HepG2 (cell line): ENCODE measurements around the gene GATAD2B. TPM values are rescaled to one million over a fixed set of nuclear protein-coding genes. Genes with fewer than 3 reads are reported as not detected.

Source experiments
- ADNP ChIP-seq: sonication (generic); formaldehyde crosslinking; IDR thresholded peaks from 2 replicates; pipeline ENCODE4 v1.4.0; 2020; ENCODE audit warnings: missing genetic modification reagents
- ELF1 ChIP-seq: sonication (generic); formaldehyde crosslinking; IDR thresholded peaks from 2 replicates; pipeline ENCODE4 v1.4.0; 2020; ENCODE audit warnings: missing genetic modification reagents
- ETV5 ChIP-seq: IDR thresholded peaks from 2 replicates; pipeline ENCODE4 v1.6.1; 2018; ENCODE audit warnings: missing biosample characterization, missing genetic modification reagents, inconsistent platforms, borderline replicate concordance
- KMT2A ChIP-seq: sonication (generic); formaldehyde crosslinking; IDR thresholded peaks from 2 replicates; pipeline ENCODE4 v1.4.0; 2020; ENCODE audit warnings: missing genetic modification reagents
- NCOA5 ChIP-seq: sonication (generic); formaldehyde crosslinking; IDR thresholded peaks from 2 replicates; pipeline ENCODE4 v1.4.0; 2020; ENCODE audit warnings: missing genetic modification reagents
- NR2C2 ChIP-seq: sonication (generic); formaldehyde crosslinking; IDR thresholded peaks from 2 replicates; pipeline ENCODE4 v1.4.0; 2020; ENCODE audit warnings: missing genetic modification reagents, mild to moderate bottlenecking, moderate library complexity, borderline replicate concordance
- PCBP2 ChIP-seq: fragments of 200-400 bp; formaldehyde crosslinking; optimal IDR thresholded peaks from 2 replicates; pipeline ENCODE3; 2018; ENCODE audit warnings: low read length, low read depth; ENCODE audit not compliant: poor library complexity, severe bottlenecking
- SP1 ChIP-seq, 2 experiments: fragments of 450-650 bp in 1 of 2; sonication (generic) in 1 of 2; formaldehyde crosslinking in 1 of 2; IDR thresholded peaks; 2 replicates each; pipeline versions ENCODE4 v1.4.0 to v1.6.1; 2016 to 2020; ENCODE audit warnings: missing genetic modification reagents in 1 of 2
- SYNCRIP ChIP-seq: fragments of 200-400 bp; formaldehyde crosslinking; IDR thresholded peaks from 2 replicates; pipeline ENCODE4 v1.6.1; 2018; ENCODE audit warnings: mild to moderate bottlenecking, low read depth, low read length; ENCODE audit not compliant: insufficient read depth
- ZFP41 ChIP-seq: sonication (generic); formaldehyde crosslinking; IDR thresholded peaks from 2 replicates; pipeline ENCODE4 v1.4.0; 2020; ENCODE audit warnings: mild to moderate bottlenecking, missing genetic modification reagents, borderline replicate concordance
- ZNF605 ChIP-seq: sonication (generic); formaldehyde crosslinking; IDR thresholded peaks from 2 replicates; pipeline ENCODE4 v1.8.0; 2022; ENCODE audit warnings: mild to moderate bottlenecking, missing genetic modification reagents
- polyA plus RNA-seq, 8 experiments: library from polyadenylated mRNA; depleted of rRNA in 3 of 8; stranded (reverse) in 7 of 8; unstranded in 1 of 8; fragments of >200 nt; fragmentation: Illumina TruSeq in 4 of 8; extraction: Trizol in 4 of 8; gene quantifications; 2 replicates each; pipeline versions ENCODE4 v1.2.1 to v1.2.3, GENCODE V29; 2011 to 2016; ENCODE audit warnings: low read depth in 4 of 8, missing spikeins in 1 of 8, mixed read lengths in 1 of 8; ENCODE audit not compliant: insufficient read depth in 1 of 8
- total RNA-seq, 5 experiments: library from RNA; depleted of rRNA; stranded (reverse); fragments of >200 nt; fragmentation: Illumina TruSeq; extraction: Trizol; gene quantifications; 2 replicates each; pipeline ENCODE4 v1.2.3, GENCODE V29; 2016; ENCODE audit warnings: low read depth in 1 of 5
- TF ChIP-seq, protein P1 (sequence below): IDR thresholded peaks from 2 replicates; pipeline ENCODE4 v1.6.1; 2016; ENCODE audit warnings: missing compliant biosample characterization, missing genetic modification reagents, borderline replicate concordance
- TF ChIP-seq, protein P2 (sequence below), 2 experiments: fragments of 450-650 bp in 1 of 2; sonication (generic) in 1 of 2; formaldehyde crosslinking in 1 of 2; IDR thresholded peaks; 2 replicates each; pipeline versions ENCODE4 v1.6.1 to v1.8.0; 2016 to 2022; ENCODE audit warnings: antibody characterized with exemption in 1 of 2, mild to moderate bottlenecking in 1 of 2, missing genetic modification reagents in 1 of 2
- TF ChIP-seq, protein P3 (sequence below), 2 experiments: sonication (generic) in 1 of 2; formaldehyde crosslinking in 1 of 2; IDR thresholded peaks; 2 replicates each; pipeline versions ENCODE4 v1.4.0 to v1.6.1; 2018 to 2020; ENCODE audit warnings: missing genetic modification reagents in 2 of 2, borderline replicate concordance in 1 of 2, low read depth in 1 of 2, mild to moderate bottlenecking in 1 of 2, missing biosample characterization in 1 of 2

The GATAD2B gene
- total and polyA plus RNA-seq, 2 of the 13 experiments (the other 11 are each of a cell fraction or from before 2014, with no cell fraction given): 3.2 to 5.2 TPM

DNA sequence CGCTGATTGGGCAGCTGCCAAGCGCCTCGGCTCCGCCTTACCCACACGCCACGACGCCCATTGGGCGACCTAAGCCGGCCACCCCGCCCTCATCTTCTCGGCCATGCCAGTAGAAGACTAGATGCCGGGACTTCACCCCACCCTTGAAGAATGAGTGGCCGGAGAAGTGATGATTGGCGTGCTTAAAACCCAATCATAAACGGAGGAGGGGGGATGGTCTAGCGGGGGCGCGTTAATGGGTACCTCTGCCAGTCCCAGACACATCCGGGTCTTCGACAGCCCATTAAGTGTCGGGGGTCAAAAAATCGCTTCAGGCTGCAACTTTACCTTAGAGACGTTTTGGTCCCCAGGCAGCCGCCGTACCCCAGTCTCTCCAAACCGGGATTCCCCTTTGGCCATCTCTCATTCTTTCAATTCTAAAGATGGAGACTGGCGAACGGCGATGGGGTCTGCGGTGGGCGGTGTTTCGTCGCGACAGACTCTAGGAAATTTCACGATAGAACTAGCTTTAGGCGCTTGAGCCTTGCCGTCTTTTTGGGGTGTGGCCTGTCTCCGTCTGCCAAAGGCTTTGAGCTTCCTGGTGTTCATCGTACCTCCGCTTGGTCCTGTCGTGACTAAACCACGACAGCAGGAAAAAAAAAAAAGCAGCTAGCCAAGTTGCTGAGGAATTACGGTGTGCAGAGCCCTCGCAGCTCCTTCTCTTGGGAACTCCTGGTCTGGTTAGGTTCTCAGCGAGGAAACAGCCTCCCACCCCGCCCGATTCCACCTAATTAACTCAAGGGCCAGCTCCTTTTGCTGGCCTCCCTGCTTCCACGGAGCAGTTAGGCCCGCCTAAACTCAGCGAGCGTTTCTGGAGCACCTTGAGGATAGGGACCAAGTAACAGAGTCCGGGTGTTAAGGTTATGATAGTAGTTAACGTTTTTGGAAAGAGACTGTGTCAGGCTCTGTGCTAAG is at the start of gene GATAD2B (continued):
- TF ChIP-seq ADNP (CRISPR knock-in tag): no peak
- TF ChIP-seq PCBP2: no peak
- TF ChIP-seq, protein P1, sequence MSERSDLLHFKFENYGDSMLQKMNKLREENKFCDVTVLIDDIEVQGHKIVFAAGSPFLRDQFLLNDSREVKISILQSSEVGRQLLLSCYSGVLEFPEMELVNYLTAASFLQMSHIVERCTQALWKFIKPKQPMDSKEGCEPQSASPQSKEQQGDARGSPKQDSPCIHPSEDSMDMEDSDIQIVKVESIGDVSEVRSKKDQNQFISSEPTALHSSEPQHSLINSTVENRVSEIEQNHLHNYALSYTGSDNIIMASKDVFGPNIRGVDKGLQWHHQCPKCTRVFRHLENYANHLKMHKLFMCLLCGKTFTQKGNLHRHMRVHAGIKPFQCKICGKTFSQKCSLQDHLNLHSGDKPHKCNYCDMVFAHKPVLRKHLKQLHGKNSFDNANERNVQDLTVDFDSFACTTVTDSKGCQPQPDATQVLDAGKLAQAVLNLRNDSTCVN: no peak
- TF ChIP-seq SYNCRIP: no peak
- peak; percentile 77 for TF ChIP-seq ZNF605 (CRISPR knock-in tag)
- TF ChIP-seq ETV5 (CRISPR knock-in tag): peak; percentile 27; the same call in 1 of the 2 replicates
- TF ChIP-seq, protein P2, sequence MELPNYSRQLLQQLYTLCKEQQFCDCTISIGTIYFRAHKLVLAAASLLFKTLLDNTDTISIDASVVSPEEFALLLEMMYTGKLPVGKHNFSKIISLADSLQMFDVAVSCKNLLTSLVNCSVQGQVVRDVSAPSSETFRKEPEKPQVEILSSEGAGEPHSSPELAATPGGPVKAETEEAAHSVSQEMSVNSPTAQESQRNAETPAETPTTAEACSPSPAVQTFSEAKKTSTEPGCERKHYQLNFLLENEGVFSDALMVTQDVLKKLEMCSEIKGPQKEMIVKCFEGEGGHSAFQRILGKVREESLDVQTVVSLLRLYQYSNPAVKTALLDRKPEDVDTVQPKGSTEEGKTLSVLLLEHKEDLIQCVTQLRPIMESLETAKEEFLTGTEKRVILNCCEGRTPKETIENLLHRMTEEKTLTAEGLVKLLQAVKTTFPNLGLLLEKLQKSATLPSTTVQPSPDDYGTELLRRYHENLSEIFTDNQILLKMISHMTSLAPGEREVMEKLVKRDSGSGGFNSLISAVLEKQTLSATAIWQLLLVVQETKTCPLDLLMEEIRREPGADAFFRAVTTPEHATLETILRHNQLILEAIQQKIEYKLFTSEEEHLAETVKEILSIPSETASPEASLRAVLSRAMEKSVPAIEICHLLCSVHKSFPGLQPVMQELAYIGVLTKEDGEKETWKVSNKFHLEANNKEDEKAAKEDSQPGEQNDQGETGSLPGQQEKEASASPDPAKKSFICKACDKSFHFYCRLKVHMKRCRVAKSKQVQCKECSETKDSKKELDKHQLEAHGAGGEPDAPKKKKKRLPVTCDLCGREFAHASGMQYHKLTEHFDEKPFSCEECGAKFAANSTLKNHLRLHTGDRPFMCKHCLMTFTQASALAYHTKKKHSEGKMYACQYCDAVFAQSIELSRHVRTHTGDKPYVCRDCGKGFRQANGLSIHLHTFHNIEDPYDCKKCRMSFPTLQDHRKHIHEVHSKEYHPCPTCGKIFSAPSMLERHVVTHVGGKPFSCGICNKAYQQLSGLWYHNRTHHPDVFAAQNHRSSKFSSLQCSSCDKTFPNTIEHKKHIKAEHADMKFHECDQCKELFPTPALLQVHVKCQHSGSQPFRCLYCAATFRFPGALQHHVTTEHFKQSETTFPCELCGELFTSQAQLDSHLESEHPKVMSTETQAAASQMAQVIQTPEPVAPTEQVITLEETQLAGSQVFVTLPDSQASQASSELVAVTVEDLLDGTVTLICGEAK (IDR thresholded peaks at IDR 0.05): no peak
- TF ChIP-seq, protein P2 (CRISPR knock-in tag; IDR thresholded peaks at IDR 0.05): no peak; the same call in 1 of the 2 replicates
- 0 out of 2 replicates have a peak, but pooled peaks have one; percentile 57 for TF ChIP-seq ELF1
- TF ChIP-seq ZFP41 (CRISPR knock-in tag): no peak
- TF ChIP-seq NCOA5 (CRISPR knock-in tag): no peak
- TF ChIP-seq NR2C2: peak; percentile 69; the same call in 1 of the 2 replicates
- TF ChIP-seq SP1 (IDR thresholded peaks at IDR 0.05): no peak
- TF ChIP-seq SP1 (CRISPR knock-in tag; IDR thresholded peaks at IDR 0.05): peak; percentile 17; the same call in 1 of the 2 replicates
- TF ChIP-seq KMT2A (CRISPR knock-in tag): peak; percentile 68; the same call in 1 of the 2 replicates
- TF ChIP-seq, protein P3, sequence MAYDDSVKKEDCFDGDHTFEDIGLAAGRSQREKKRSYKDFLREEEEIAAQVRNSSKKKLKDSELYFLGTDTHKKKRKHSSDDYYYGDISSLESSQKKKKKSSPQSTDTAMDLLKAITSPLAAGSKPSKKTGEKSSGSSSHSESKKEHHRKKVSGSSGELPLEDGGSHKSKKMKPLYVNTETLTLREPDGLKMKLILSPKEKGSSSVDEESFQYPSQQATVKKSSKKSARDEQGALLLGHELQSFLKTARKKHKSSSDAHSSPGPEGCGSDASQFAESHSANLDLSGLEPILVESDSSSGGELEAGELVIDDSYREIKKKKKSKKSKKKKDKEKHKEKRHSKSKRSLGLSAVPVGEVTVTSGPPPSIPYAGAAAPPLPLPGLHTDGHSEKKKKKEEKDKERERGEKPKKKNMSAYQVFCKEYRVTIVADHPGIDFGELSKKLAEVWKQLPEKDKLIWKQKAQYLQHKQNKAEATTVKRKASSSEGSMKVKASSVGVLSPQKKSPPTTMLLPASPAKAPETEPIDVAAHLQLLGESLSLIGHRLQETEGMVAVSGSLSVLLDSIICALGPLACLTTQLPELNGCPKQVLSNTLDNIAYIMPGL (CRISPR knock-in tag; IDR thresholded peaks at IDR 0.05; ENCODE audit: borderline replicate concordance in 1 of 2, low read depth in 1 of 2): peak in 1 of 2 experiments; percentile 32; a peak in 1 of 4 replicates
